H9 (cell line): ENCODE data around the gene CELF4. TPM values are rescaled to one million over a fixed set of nuclear protein-coding genes. Genes with fewer than 3 reads are reported as not detected.

Source experiments
- DNase-seq: peaks from one replicate; pipeline ENCODE4 v3.0.0-alpha.2; 2017
- H2AFZ ChIP-seq: one replicate; pipeline ENCODE4 v1.6.1; 2013; ENCODE audit warnings: mild to moderate bottlenecking, low read length, control low read depth, moderate library complexity
- H2AK5ac ChIP-seq: 2 replicates; pipeline ENCODE4 v1.6.1; 2013; ENCODE audit warnings: low read length, control low read depth, mixed read lengths; ENCODE audit not compliant: insufficient read length
- H2BK120ac ChIP-seq: one replicate; pipeline ENCODE4 v1.6.1; 2013; ENCODE audit warnings: low read depth, mild to moderate bottlenecking, low read length, control low read depth, inconsistent platforms; ENCODE audit not compliant: poor library complexity, severe bottlenecking
- H2BK12ac ChIP-seq: 2 replicates; pipeline ENCODE4 v1.6.1; 2013; ENCODE audit warnings: low read length, control low read depth, mixed read lengths, low read depth; ENCODE audit not compliant: insufficient read length
- H2BK15ac ChIP-seq: 2 replicates; pipeline ENCODE4 v1.6.1; 2013; ENCODE audit warnings: low read depth, low read length, control low read depth
- H2BK20ac ChIP-seq: one replicate; pipeline ENCODE4 v1.6.1; 2013; ENCODE audit warnings: low read depth, mild to moderate bottlenecking, low read length, control low read depth, inconsistent platforms; ENCODE audit not compliant: poor library complexity, severe bottlenecking
- H2BK5ac ChIP-seq: 2 replicates; pipeline ENCODE4 v1.6.1; 2013; ENCODE audit warnings: low read length, control low read depth, mixed read lengths; ENCODE audit not compliant: insufficient read length
- H3K14ac ChIP-seq: 2 replicates; pipeline ENCODE4 v1.6.1; 2013; ENCODE audit warnings: low read length, control low read depth; ENCODE audit not compliant: insufficient read depth
- H3K18ac ChIP-seq: 2 replicates; pipeline ENCODE4 v1.6.1; 2013; ENCODE audit warnings: low read depth, mild to moderate bottlenecking, mixed read lengths, low read length, control low read depth; ENCODE audit not compliant: insufficient read length
- H3K23ac ChIP-seq: 2 replicates; pipeline ENCODE4 v1.6.1; 2013; ENCODE audit warnings: low read length, control low read depth, mixed read lengths, low read depth; ENCODE audit not compliant: insufficient read length
- H3K23me2 ChIP-seq: 2 replicates; pipeline ENCODE4 v1.6.1; 2013; ENCODE audit warnings: low read depth, mild to moderate bottlenecking, mixed read lengths, low read length, control low read depth; ENCODE audit not compliant: insufficient read length, poor library complexity, severe bottlenecking
- H3K27ac ChIP-seq: 2 replicates; pipeline ENCODE4 v1.5.1; 2013; ENCODE audit warnings: low read length, control low read depth, mixed read lengths, low read depth; ENCODE audit not compliant: insufficient read length
- H3K27me3 ChIP-seq: 2 replicates; pipeline ENCODE4 v1.6.1; 2013; ENCODE audit warnings: low read length, control low read depth, inconsistent platforms; ENCODE audit not compliant: insufficient read depth
- H3K4ac ChIP-seq: 2 replicates; pipeline ENCODE4 v1.6.1; 2013; ENCODE audit warnings: low read depth, mild to moderate bottlenecking, control low read depth, inconsistent platforms, low read length, moderate library complexity
- H3K4me1 ChIP-seq: 2 replicates; pipeline ENCODE4 v1.6.1; 2013; ENCODE audit warnings: low read length, control low read depth, inconsistent platforms; ENCODE audit not compliant: insufficient read depth
- H3K4me2 ChIP-seq: 2 replicates; pipeline ENCODE4 v1.6.1; 2013; ENCODE audit warnings: low read length, control low read depth, mixed read lengths; ENCODE audit not compliant: insufficient read length, insufficient read depth
- H3K56ac ChIP-seq: 2 replicates; pipeline ENCODE4 v1.6.1; 2013; ENCODE audit warnings: low read depth, mild to moderate bottlenecking, mixed read lengths, low read length, control low read depth; ENCODE audit not compliant: insufficient read length
- H3K79me1 ChIP-seq: 2 replicates; pipeline ENCODE4 v1.6.1; 2013; ENCODE audit warnings: low read depth, mild to moderate bottlenecking, moderate library complexity, low read length, control low read depth, inconsistent platforms; ENCODE audit not compliant: insufficient read depth, poor library complexity, severe bottlenecking
- H3K79me2 ChIP-seq: 2 replicates; pipeline ENCODE4 v1.6.1; 2013; ENCODE audit warnings: low read length, control low read depth, inconsistent platforms; ENCODE audit not compliant: insufficient read depth
- H3K9ac ChIP-seq: 2 replicates; pipeline ENCODE4 v1.6.1; 2013; ENCODE audit warnings: low read length, control low read depth, mixed read lengths; ENCODE audit not compliant: insufficient read length; ENCODE audit errors: extremely low read depth
- H3K9me3 ChIP-seq: one replicate; pipeline ENCODE4 v1.6.1; 2013; ENCODE audit warnings: low read depth, low read length, inconsistent platforms; ENCODE audit not compliant: control insufficient read depth
- H3T11ph ChIP-seq: one replicate; pipeline ENCODE4 v1.6.1; 2013; ENCODE audit warnings: mild to moderate bottlenecking, low read length, control low read depth, inconsistent platforms
- H4K20me1 ChIP-seq: one replicate; pipeline ENCODE4 v1.6.1; 2013; ENCODE audit not compliant: control insufficient read depth, insufficient read length, insufficient read depth
- H4K5ac ChIP-seq: 2 replicates; pipeline ENCODE4 v1.6.1; 2013; ENCODE audit warnings: low read depth, mild to moderate bottlenecking, mixed read lengths, low read length, control low read depth; ENCODE audit not compliant: insufficient read length
- H4K8ac ChIP-seq: replicated peaks from 2 replicates; pipeline ENCODE4 v1.6.1; 2013; ENCODE audit warnings: low read length, control low read depth, mixed read lengths, low read depth; ENCODE audit not compliant: insufficient read length
- H4K91ac ChIP-seq: 2 replicates; pipeline ENCODE4 v1.6.1; 2013; ENCODE audit warnings: low read depth, mild to moderate bottlenecking, moderate library complexity, mixed read lengths, low read length, control low read depth; ENCODE audit not compliant: insufficient read length
- H3K27ac Mint-ChIP-seq, 3 experiments: 2 replicates in 2 of 3; 3 replicates in 1 of 3; pipeline ENCODE4 v1.8.0; 2020 to 2021; ENCODE audit warnings: mixed read lengths in 3 of 3, mild to moderate bottlenecking in 1 of 3, moderate library complexity in 1 of 3
- H3K27me3 Mint-ChIP-seq: 2 replicates; pipeline ENCODE4 v1.8.0; 2021; ENCODE audit warnings: low read depth, mild to moderate bottlenecking, moderate library complexity, mixed read lengths
- H3K36me3 Mint-ChIP-seq, 3 experiments: 2 replicates in 2 of 3; 3 replicates in 1 of 3; pipeline ENCODE4 v1.8.0; 2020 to 2021; ENCODE audit warnings: low read depth in 3 of 3, mixed read lengths in 3 of 3; ENCODE audit not compliant: insufficient read depth in 1 of 3
- H3K4me1 Mint-ChIP-seq, 2 experiments: 2 replicates each; pipeline ENCODE4 v1.8.0; 2020; ENCODE audit warnings: mixed read lengths in 2 of 2
- H3K4me3 Mint-ChIP-seq, 2 experiments: 2 replicates in 1 of 2; 3 replicates in 1 of 2; pipeline ENCODE4 v1.8.0; 2020 to 2021; ENCODE audit warnings: mild to moderate bottlenecking in 2 of 2, mixed read lengths in 2 of 2, moderate library complexity in 1 of 2
- H3K9me3 Mint-ChIP-seq, 2 experiments: 2 replicates in 1 of 2; 3 replicates in 1 of 2; pipeline ENCODE4 v1.8.0; 2020; ENCODE audit warnings: mild to moderate bottlenecking in 2 of 2, mixed read lengths in 2 of 2, moderate library complexity in 1 of 2
- CTCF ChIP-seq: fragments of 200-600 bp; sonication (generic); conservative IDR thresholded peaks from 3 replicates; pipeline ENCODE4 v1.8.0; 2021; ENCODE audit warnings: antibody characterized with exemption, mild to moderate bottlenecking
- WGBS: extraction: QIAGEN DNeasy Blood & Tissue Kit; methylation state at CpG from one replicate; pipeline ENCODE4 v1.1.7; 2013; ENCODE audit warnings: missing lambda C conversion rate, low lambda C conversion rate, mixed read lengths; ENCODE audit not compliant: insufficient read length; ENCODE audit errors: extremely low coverage; 5-methylcytosine and 5-hydroxymethylcytosine counted together
- total RNA-seq: library from RNA; stranded (reverse); gene quantifications from 2 replicates; pipeline ENCODE4 v1.2.1, GENCODE V29; 2021

The CELF4 gene
- total RNA-seq, 1 experiment from 2014 or later: 1.1 TPM

GRCh38 chr18:37397814-37398213, 167.8 kb downstream of the CELF4 start:
- no peak overlapping the region for H2BK12ac ChIP-seq
- no peak overlapping the region for H3K18ac ChIP-seq
- no peak overlapping the region for H3K23ac ChIP-seq
- no peak overlapping the region for H3K4me2 ChIP-seq
- H3K9me3 Mint-ChIP-seq: no peaks in the 10 kb centered on the region; a peak in 1 of 5 replicates
- no peak overlapping the region for H2AFZ ChIP-seq
- H4K5ac ChIP-seq: no peak overlapping the region
- no peak overlapping the region for H2BK15ac ChIP-seq
- no peaks in the 10 kb centered on the region for H3K23me2 ChIP-seq
- H4K8ac ChIP-seq: no peak overlapping the region
- no peak for TF ChIP-seq CTCF
- H2BK5ac ChIP-seq: no peak overlapping the region
- no CpG with 5 or more reads among the region's 6 CpGs for WGBS
- H4K20me1 ChIP-seq: no peaks in the 10 kb centered on the region
- H3K27ac ChIP-seq: no peak overlapping the region
- H3K4me1 ChIP-seq: no peaks in the 10 kb centered on the region; the same call in 1 of the 2 replicates
- H3K79me2 ChIP-seq: no peaks in the 10 kb centered on the region
- no peak overlapping the region for H3T11ph ChIP-seq
- H3K14ac ChIP-seq: no peak overlapping the region
- no peak overlapping the region for H3K4me3 Mint-ChIP-seq
- no peak overlapping the region for H3K9ac ChIP-seq
- no peak for DNase-seq
- no peak overlapping the region for H3K4ac ChIP-seq
- H3K27ac Mint-ChIP-seq: no peak overlapping the region
- H3K4me1 Mint-ChIP-seq: peaks cover 21 to 25% of the 10 kb centered on the region in 2 experiments
- no peaks in the 10 kb centered on the region for H3K9me3 ChIP-seq
- no peaks in the 10 kb centered on the region for H3K79me1 ChIP-seq
- no peak overlapping the region for H4K91ac ChIP-seq
- H3K27me3 Mint-ChIP-seq: peaks cover 67% of the 10 kb centered on the region
- no peak overlapping the region for H3K56ac ChIP-seq
- H2BK20ac ChIP-seq: no peak overlapping the region
- no peaks in the 10 kb centered on the region for H3K36me3 Mint-ChIP-seq
- no peak overlapping the region for H2AK5ac ChIP-seq
- H2BK120ac ChIP-seq: no peak overlapping the region
- H3K27me3 ChIP-seq: peaks cover 4% of the 10 kb centered on the region; the same call in 1 of the 2 replicates
